B cell (primary cell): ENCODE data around the gene EFNB2.

Experiments used
- CTCF ChIP-seq: fragments of 200-600 bp; IDR thresholded peaks from one replicate; pipeline ENCODE4 v1.8.0; 2022; ENCODE audit warnings: antibody characterized with exemption, mild to moderate bottlenecking
- EZH2 ChIP-seq: IDR thresholded peaks from 2 replicates; pipeline ENCODE4 v1.6.1; 2012; ENCODE audit warnings: borderline replicate concordance, low read depth, mild to moderate bottlenecking, moderate library complexity, low read length; ENCODE audit not compliant: insufficient read depth, poor library complexity, severe bottlenecking

GRCh38 chr13:106473154-106473553 is 62.3 kb downstream of the EFNB2 start:
- no peak for TF ChIP-seq EZH2
- no peak for TF ChIP-seq CTCF
